ENCODE data around the gene ACAT2.

- TF ChIP-seq, protein P1, sequence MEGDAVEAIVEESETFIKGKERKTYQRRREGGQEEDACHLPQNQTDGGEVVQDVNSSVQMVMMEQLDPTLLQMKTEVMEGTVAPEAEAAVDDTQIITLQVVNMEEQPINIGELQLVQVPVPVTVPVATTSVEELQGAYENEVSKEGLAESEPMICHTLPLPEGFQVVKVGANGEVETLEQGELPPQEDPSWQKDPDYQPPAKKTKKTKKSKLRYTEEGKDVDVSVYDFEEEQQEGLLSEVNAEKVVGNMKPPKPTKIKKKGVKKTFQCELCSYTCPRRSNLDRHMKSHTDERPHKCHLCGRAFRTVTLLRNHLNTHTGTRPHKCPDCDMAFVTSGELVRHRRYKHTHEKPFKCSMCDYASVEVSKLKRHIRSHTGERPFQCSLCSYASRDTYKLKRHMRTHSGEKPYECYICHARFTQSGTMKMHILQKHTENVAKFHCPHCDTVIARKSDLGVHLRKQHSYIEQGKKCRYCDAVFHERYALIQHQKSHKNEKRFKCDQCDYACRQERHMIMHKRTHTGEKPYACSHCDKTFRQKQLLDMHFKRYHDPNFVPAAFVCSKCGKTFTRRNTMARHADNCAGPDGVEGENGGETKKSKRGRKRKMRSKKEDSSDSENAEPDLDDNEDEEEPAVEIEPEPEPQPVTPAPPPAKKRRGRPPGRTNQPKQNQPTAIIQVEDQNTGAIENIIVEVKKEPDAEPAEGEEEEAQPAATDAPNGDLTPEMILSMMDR (IDR thresholded peaks at IDR 0.05), result no peak
- no peak for TF ChIP-seq POLR2A (IDR thresholded peaks at IDR 0.05)
Measured at GRCh38 chr6:159788753-159789376, 27.0 kb downstream of the ACAT2 start.
